Lower leg skin (tissue), 4 donors: ENCODE data around the gene NLRP6. TPM values are rescaled to one million over a fixed set of nuclear protein-coding genes. Genes with fewer than 3 reads are reported as not detected.
"Not testable (repeated sequence)": the region's sequence is repeated elsewhere in the genome, so short reads cannot be mapped to it uniquely, and the experiment has no call there.

Experiments
- DNase-seq, 2 donors: peaks; one replicate each; pipeline ENCODE4 v3.0.0-alpha.2; 2019; ENCODE audit warnings: low spot score in 2 of 2
- H3K4me3 ChIP-seq: fragments of 200-600 bp; sonication (generic); 2 replicates; pipeline ENCODE4 v1.5.1; 2017; ENCODE audit warnings: mild to moderate bottlenecking, low read depth; ENCODE audit not compliant: poor library complexity, severe bottlenecking
- CTCF ChIP-seq, 3 donors: fragments of 450-650 bp; IDR thresholded peaks; one replicate each; pipeline ENCODE4 v1.5.1; 2016; ENCODE audit warnings: antibody characterized with exemption in 3 of 3, mild to moderate bottlenecking in 3 of 3, moderate library complexity in 2 of 3
- POLR2A ChIP-seq, 2 donors: fragments of 450-650 bp; IDR thresholded peaks; one replicate each; pipeline ENCODE4 v1.6.1; 2016 to 2017; ENCODE audit warnings: antibody characterized with exemption in 2 of 2, mild to moderate bottlenecking in 1 of 2, moderate library complexity in 1 of 2
- WGBS, 2 donors: methylation state at CpG; one replicate each; pipeline ENCODE4 v1.1.5; 2018; 5-methylcytosine and 5-hydroxymethylcytosine counted together
- intact Hi-C: fragments of 100-400 bp; cut with DNase I; formaldehyde crosslinking; loops from one replicate; pipeline ENCODE4 v1.15.0; 2023; ENCODE audit warnings: low total_unique reads
- total RNA-seq, 4 donors: library from RNA; depleted of rRNA; stranded (reverse); fragments of >200 nt; gene quantifications; one replicate each; pipeline ENCODE4 v1.1.0, GENCODE V29; 2016

The NLRP6 gene
- total RNA-seq, 4 donors from 2014 or later, result 0.25 to 0.32 (median 0.27) TPM; not detected in 1

GRCh38 chr11:284105-285020, 6.2 kb downstream of the NLRP6 start:
- H3K4me3 ChIP-seq, result no peak overlapping the region
- intact Hi-C loops, result no loop called here
- TF ChIP-seq CTCF (IDR thresholded peaks at IDR 0.05) (no peak), POLR2A (IDR thresholded peaks at IDR 0.05) (no peak)
- peak in 1 of 2 donors; percentile 83 for DNase-seq
- 77 to 83% methylated on average over 15 to 17 of the region's 24 CpGs for WGBS, 2 donors

GRCh38 chr11:285021-285893, 7.0 kb downstream of the NLRP6 start:
- TF ChIP-seq CTCF (IDR thresholded peaks at IDR 0.05) (no peak), POLR2A (IDR thresholded peaks at IDR 0.05) (no peak)
- H3K4me3 ChIP-seq, result no peak overlapping the region
- intact Hi-C loops, result no loop called here
- DNase-seq, result peak in 1 of 2 donors; percentile 49
- 87 to 90% methylated on average over 28 to 29 of the region's 29 CpGs for WGBS, 2 donors

- intact Hi-C loops, result no loop called here
- peak in 1 of 2 donors; percentile 67 for DNase-seq
- WGBS, 2 donors, result 78 to 97% methylated on average over 8 of the region's 8 CpGs
These were observed 7.7 kb downstream of the NLRP6 start for GRCh38 chr11:285894-286220.

GRCh38 chr11:286977-287820, 9.0 kb downstream of the NLRP6 start:
- peak in 1 of 2 donors; percentile 81 for DNase-seq
- intact Hi-C loops, H3K4me3 ChIP-seq: not testable (repeated sequence)
- 69 to 71% methylated on average over 27 of the region's 27 CpGs for WGBS, 2 donors

More at GRCh38 chr11:285894-286220, 7.7 kb downstream of the NLRP6 start:
- no peak overlapping the region for H3K4me3 ChIP-seq
- TF ChIP-seq POLR2A (IDR thresholded peaks at IDR 0.05), result no peak
- no peak for TF ChIP-seq CTCF (IDR thresholded peaks at IDR 0.05)

GRCh38 chr11:287821-288477, 9.7 kb downstream of the NLRP6 start:
- TF ChIP-seq POLR2A (IDR thresholded peaks at IDR 0.05), result no peak
- TF ChIP-seq CTCF (IDR thresholded peaks at IDR 0.05), result no peak
- H3K4me3 ChIP-seq, result peak overlapping the region; percentile 78
- WGBS, 2 donors, result 26 to 29% methylated on average over 41 of the region's 41 CpGs
- DNase-seq, result peak in 1 of 2 donors; percentile 85
- intact Hi-C loops, result no loop called here
